SHP77 treated with DMSO at 0.1 percent for 48 hours (cell line): ENCODE data around the gene SLC34A1.

Experiments
- DNase-seq: peaks from one replicate; lab custom pipeline; 2025; lab: John Stamatoyannopoulos, UW

Gene SLC34A1

GRCh38 chr5:177446200-177447065, 62.2 kb downstream of the SLC34A1 start, which contains the start of gene PRR7:
Gene PRR7, plus strand, starts transcription at chr5:177446814. Its CDS starts 8,254 bp downstream, at chr5:177455068.
- peak; percentile 50 for DNase-seq

GRCh38 chr5:177447066-177447610, 62.9 kb downstream of the SLC34A1 start:
- no peak for DNase-seq

GRCh38 chr5:177447611-177448243, 63.5 kb downstream of the SLC34A1 start:
- no peak for DNase-seq
